Measurements from ENCODE around the gene LGALS13.

LGALS13 gene, protein sequence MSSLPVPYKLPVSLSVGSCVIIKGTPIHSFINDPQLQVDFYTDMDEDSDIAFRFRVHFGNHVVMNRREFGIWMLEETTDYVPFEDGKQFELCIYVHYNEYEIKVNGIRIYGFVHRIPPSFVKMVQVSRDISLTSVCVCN

DNA sequence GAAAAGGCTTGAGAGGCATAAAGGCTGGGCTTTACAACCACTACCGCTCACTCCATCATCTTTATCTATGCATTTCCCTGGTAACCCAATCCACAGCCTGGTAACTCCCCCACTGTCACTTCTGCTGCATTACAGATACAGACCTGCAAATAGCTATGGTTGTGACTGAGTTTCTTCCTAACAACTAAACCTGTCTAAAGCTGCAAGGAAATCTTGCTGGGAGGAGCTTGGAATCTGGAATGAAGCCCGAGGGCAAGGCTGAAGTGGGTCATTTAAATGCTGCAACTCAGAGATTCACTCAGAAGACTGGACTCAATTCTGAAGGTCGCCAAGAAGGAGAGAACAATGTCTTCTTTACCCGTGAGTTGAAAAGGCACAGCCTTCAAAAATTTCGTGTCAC is at the start of gene LGALS13:
TSS of gene LGALS13 (plus strand) at position 301 of the 400 bp plus-strand sequence. CDS start at position 346, 45 bp downstream.
- no peak for DNase-seq (ENCODE audit: low read depth in 1 of 2, low spot score in 1 of 2)

DNA sequence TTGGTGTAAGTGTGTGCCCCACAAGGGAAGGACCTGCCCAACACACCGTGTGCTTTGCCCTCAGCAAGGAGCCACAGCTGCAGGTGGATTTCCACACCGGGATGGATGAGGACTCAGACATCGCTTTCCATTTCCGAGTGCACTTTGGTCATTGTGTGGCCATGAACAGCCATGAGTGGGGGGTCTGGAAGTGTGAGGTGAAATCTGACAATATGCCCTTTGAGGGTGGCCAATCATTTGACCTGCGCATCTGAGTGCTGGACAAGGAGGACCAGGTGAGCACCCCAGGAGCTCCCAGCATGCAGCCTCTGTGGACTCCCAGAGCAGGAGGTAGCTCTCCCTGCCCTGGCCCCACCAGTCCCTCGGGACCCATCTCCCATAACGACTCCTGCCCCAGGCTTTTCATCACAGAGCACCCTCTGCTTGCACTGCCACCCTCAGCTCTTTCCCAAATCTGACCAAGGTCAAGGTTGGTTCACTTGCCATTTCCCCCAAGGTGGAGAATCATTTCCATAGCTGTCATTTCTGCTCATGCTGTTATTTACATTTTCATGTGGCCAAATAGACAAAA is 49.2 kb upstream of the LGALS13 start:
- no peak for DNase-seq (ENCODE audit: low read depth in 1 of 2, low spot score in 1 of 2)

DNA sequence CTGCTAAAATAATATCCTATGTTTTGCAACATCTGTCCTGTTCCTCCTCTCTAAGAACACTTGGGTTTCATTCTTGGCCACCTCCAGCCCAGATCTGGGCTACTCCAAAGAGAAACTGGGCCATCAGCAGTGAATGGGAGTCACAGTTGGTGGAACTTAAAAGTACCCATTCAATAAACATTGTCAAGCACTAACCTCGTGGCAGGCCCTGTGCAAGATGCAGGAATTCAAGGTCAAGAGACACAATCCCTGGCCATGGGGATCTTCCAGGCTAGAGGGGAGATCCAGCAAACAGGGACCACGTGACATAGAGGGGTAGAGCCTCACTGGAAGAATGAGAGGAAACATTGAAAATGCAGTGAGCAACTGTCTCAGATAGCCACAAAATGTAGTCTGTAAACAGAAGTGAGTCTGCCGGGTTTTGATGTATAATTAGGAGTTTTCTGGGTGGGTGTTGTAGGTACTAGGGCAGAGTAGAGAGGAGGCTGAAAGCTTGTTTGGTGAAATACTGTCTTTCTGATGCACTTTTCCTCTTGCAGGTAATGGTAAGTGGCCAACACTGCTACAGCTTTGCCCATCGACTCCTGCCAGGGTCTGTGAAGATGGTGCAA is 47.5 kb upstream of the LGALS13 start:
- DNase-seq (ENCODE audit: low read depth in 1 of 2, low spot score in 1 of 2) = no peak

DNA sequence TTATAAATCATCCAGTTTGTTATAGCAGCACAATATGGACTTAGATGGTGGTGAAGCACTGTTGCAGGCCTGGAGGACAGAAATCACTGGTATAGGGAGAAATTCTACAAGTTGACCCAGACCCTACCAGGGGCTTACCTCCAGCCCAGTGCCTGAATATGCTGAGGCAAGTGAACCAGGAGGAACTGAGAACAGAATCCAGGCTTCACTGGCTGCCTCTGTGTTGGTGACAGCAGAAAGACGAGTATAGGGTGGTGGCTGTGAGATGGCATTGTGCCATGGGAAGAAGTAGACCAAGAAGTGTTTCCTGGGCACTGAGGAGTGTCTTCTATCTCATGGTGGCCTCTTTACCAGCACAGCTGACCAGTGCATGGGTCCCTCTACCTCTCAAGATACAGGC is 46.4 kb upstream of the LGALS13 start:
- DNase-seq (ENCODE audit: low read depth in 1 of 2, low spot score in 1 of 2) = no peak

DNA sequence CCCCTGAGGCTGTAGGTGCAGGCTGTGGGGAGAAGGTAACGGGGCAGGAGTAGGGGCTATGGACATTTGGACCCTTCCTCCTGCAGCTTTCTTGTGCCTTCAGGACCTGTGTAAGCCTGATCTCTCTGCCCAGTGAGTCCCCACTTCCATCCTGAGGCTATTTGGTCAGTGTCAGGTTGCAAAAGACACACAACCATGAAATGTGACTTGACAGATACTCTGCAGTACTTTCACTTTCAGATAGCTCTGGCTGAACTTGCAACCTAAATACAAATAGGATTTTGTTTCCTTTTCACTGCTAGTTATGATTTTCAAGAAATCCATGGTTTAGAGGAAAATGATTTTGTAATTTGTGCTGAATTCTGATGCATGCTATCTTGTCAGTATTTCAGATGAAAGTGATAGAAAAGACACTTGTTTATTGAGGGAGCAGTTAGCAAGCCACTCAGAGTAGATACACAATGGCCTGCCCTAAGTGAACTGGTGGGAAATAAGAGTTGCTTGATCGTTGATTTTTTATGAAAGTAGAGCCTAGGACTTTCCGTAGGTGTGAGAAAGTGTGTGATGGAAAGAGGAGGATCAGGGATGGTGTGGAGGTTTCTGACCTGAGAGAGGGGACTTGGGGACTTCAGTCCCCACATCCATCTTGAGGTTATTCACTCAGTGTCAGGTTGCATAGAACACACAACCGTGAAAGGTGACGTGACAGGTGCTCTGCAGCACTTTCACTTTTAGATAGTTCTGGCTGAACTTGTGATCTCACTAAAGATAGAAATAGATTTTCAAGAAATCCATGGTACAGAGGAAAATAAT is 44.3 kb upstream of the LGALS13 start:
- no peak for DNase-seq (ENCODE audit: low read depth in 1 of 2, low spot score in 1 of 2)

DNA sequence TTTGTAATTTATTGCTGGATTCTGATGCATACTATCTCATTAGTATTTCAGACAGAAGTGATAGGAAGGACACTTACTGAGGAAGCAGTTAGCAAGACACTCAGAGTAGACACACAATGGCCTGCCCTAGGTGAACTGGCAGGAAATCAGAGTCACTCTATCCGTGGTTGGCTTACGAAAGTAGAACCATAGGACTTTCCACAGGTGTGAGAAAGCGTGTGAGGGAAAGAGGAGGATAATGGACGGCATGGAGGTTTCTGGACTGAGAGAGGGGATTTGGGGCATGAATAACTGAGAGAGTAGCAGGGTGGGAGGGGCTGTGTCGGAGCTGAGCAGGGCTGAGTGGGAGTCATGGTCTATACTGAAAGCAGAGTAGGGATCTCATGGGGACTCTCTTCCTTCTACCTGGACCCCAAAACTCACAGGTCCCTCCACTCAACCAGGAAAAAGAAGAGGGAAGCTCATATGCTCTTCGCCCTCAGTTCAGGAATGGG is 43.7 kb upstream of the LGALS13 start:
- DNase-seq (ENCODE audit: low read depth in 1 of 2, low spot score in 1 of 2) = no peak

DNA sequence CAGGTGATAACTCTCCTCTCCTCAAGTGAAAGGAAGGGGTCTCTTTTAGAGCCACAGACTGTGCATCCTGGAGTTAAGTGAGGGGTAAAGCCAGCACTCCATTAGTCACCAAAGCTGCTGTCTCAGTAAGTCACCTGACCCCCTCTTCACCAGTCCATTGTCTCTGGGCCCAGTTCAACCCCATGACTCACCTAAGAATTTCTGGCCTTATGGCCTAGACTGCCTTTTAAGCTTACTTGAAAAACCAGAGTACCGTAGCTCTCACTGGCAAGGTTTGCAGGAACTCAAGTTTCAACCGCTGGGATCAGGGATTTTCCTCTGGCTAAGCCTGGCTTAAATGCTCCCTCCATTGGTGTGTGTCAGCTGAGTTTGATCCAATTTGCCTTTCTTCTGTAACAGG is 38.9 kb upstream of the LGALS13 start:
- DNase-seq (ENCODE audit: low read depth in 1 of 2, low spot score in 1 of 2) = no peak

DNA sequence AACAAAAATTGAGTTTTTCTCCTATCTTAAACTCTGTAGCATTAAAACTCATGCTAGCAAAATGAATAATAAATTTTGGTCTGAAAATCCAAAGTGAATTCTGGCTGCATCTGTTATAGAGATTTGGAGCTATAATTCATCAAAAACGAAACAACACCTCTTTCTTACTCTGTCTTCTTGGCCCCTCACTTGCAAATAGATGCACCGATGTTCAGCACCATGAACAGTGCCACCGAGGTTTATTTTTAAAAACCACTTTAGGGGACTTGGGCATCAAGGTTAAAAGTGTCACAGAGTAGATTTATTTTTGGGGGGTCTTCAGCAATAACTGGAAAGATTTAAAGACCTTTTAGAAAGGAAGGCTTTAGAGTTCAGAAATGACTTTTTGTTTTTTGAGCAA is 36.3 kb upstream of the LGALS13 start:
- no peak for DNase-seq (ENCODE audit: low read depth in 1 of 2, low spot score in 1 of 2)

DNA sequence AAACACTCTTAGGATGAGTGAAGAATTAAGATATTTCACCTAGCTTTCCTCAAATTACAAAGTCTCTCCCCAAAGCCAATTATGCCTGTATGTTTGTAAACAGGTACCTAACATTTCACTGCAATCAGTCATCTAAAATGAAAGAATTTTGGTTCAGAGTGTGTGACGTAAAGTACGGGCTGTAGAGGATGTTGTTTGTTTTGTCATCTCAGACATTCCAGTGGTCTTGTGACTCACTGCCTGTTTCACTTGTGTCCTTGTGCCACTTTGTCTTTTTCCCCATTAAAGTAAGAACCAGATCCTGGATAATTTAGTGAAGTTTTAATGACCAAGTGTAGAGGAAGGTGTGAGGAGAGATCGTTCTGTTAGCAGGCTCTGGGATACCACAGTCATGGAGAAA is 33.7 kb upstream of the LGALS13 start:
- no peak for DNase-seq (ENCODE audit: low read depth in 1 of 2, low spot score in 1 of 2)

DNA sequence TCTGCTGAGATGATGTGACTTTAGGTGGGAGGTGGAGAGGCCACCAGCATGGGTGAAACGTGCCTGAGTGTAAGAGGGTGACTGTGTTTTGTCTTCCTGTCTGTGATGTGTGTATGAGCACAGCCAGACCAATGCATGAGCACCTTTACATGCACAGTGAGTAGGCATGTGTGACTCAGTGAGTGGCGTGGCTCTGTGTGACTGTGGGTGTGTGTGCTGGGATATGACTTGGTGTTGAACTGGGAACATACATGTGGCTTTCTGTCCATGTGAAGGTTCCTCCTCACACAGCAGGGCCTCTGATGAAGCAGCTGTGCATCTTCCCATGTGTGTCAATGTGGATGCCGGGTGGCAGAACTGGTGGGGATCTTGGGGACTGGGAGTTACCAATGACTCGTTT is 19.9 kb upstream of the LGALS13 start:
- no peak for DNase-seq (ENCODE audit: low read depth in 1 of 2, low spot score in 1 of 2)

DNA sequence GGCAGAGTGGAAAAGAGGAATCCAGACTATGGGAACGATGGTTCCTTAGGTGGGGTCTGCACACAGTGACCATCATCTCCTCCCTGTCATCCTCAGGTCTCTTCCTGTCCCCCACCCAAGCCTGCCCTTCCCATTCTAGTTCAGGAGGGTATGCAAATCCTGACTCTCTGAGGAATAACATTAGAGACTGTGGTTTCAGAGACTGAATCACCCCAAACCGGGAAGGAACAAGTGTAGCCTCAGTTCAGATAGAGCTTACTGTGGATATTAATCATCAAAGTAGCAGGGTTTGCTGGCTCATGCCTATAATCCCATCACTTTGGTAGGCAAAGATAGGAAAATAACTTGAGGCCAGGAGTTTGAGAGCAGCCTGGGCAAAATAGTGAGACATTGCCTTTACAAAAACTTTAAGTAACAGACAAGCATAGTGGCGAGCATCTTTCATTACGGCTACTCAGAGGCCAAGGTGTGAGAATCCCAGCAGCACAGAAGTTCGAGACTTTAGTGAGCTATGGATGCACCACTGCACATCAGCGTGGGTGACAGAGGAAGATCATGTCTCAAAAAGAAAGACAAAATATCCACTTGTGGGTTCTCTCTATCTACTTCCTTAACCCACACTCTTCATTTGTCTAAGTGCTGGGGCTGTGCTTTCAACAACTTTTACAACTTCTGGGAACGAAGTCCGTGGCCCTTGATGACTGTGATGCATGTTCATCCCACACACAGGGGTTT is 19.3 kb upstream of the LGALS13 start:
- DNase-seq (ENCODE audit: low read depth in 1 of 2, low spot score in 1 of 2) = no peak

DNA sequence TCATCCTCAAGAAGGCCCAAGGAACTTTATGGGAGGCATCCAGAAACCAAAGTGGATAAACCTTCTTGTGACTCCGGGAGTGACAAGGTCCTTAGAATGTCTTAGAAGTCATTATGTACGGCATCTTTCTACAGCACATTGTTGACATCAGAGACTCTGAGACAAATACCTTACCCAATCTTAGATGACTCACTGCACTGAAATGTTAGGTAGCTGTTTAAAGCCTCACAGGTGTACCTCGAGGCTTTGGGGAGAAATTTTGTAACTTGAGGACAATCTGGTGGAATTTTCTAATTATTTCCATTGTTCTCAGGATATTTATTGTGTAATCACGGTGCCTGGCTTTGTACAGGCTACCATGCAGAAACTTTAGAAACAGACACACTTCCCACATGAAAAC is 14.8 kb upstream of the LGALS13 start:
- DNase-seq (ENCODE audit: low read depth in 1 of 2, low spot score in 1 of 2) = no peak

DNA sequence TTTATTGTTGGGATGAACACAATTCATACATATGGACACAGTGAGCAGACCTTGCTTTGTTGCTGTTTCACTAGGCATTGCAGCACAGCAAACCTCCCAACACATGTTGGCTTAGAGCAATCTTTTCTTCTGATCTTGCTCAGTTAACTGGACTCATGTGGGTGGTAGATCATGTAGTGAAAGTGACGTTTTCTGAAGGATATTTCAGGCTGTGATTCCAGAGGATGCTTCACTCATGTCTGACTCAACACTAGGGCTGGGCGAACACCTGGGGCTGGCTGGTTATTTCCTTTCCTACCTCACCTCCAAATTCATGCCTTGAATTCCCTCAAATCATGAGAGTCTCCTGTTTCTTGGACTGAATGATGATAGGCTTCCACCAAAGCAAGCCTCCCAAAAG is 14.3 kb upstream of the LGALS13 start:
- no peak for DNase-seq (ENCODE audit: low read depth in 1 of 2, low spot score in 1 of 2)

DNA sequence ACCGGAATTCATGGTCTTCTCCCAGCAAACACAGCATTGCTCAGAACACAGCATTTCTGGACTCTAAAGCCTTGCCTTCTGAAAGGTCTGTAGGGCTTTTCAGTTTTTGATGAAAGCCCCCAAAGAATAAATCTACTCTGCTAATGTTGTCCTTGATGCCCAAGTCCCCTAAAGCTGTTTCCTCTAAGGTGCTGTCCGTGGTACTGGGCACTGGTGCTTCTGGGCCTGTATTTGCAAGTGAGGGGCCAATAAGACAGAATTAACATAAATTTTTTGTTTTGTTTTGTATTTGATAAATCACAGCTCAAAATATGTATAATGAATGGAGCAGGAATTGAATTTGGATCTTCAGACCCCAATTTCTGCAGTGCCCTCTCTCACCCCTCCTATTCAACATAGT is 12.1 kb upstream of the LGALS13 start:
- no peak for DNase-seq (ENCODE audit: low read depth in 1 of 2, low spot score in 1 of 2)

DNA sequence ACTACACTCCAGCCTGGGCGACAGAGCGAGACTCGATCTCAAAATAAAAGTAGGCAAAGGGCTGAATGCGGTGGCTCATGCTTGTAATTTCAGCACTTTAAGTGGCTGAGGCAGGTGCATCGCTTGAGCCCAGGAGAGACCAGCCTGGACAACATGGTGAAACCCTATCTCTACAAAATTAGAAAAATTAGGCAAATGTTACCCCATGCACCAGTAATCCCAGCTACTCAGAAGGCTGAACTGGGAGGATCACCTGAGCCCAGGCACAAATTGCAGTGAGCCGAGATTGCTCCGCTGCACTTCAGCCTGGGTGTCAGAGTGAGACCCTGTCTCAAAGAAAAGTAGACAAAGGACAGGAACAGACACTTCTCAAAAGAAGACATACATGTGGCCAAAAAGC is 9.9 kb upstream of the LGALS13 start:
- DNase-seq (ENCODE audit: low read depth in 1 of 2, low spot score in 1 of 2) = no peak

DNA sequence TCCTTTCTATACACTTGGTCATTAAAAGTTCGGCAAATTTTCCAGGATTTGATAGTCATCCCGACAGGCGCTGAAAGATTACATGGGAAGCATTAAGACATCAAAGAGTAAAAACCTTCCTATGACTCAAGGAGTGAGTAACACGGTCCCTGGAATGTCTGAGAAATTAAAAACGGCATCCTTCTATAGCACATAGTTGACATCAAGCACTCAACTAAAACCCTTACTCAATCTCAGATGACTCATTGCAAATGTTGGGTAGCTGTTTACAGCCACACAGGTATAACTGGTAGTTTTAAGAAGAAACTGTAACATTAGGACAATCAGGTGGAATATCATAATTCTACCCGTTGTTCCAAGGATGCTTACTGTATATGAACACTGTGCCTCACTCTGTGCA is 6.4 kb upstream of the LGALS13 start:
- no peak for DNase-seq (ENCODE audit: low read depth in 1 of 2, low spot score in 1 of 2)

DNA sequence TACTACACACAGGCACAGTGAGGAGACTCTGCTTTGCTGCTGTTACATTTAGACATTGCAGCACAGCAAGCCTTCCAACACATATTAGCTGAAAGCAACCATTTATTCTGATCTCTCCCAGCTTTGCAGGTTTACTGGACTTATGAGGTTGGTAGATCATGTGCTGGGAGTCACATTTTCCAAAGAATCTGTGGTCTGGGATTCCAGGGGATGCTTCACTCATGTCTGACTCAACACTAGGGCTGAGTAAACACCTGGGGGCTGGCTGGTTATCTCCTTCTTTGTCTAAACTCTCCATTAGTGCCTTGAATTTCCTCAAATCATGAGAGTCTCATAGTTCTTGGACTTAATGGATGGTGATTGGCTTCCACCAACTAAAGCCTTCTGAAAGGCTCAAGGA is 5.4 kb upstream of the LGALS13 start:
- DNase-seq (ENCODE audit: low read depth in 1 of 2, low spot score in 1 of 2) = no peak

DNA sequence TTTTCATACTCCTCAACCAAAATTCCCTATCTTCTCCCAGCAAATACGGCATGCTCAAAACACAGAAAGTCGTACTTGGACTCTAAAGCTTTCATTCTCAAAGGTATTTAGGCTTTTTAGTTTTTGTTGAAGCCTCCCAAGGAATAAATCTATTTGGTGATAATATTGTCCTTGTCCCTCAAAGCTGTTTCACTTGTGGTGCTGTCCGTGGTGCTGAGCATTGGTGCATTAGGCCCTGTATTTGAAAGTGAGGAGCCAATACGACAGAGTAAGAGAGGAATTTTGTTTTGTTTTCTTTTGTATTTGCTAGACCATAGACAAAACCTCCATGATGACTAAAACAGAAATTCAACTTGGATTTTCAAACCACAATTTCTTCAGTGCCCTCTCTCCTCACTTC is 3.2 kb upstream of the LGALS13 start:
- DNase-seq (ENCODE audit: low read depth in 1 of 2, low spot score in 1 of 2) = no peak

DNA sequence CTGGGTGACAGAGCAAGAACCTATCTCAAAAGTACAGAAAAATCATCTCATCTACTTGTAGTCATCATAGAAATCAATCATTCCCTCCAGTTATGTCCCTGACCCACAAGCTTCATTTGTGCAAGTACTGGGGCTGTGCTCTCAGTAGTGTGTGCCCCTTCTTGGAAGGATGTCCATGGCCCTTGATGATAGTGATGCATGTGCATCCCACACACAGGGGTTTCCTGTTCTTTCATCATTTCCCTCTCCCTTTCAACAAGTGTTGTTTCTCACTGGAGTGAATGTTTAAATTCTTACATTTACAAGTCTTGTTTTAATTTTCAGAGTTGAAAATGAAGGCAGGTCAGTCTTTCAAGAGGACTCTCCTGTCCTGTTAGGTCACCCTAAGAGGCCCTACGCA is 1.5 kb downstream of the LGALS13 start:
- DNase-seq (ENCODE audit: low read depth in 1 of 2, low spot score in 1 of 2) = no peak

DNA sequence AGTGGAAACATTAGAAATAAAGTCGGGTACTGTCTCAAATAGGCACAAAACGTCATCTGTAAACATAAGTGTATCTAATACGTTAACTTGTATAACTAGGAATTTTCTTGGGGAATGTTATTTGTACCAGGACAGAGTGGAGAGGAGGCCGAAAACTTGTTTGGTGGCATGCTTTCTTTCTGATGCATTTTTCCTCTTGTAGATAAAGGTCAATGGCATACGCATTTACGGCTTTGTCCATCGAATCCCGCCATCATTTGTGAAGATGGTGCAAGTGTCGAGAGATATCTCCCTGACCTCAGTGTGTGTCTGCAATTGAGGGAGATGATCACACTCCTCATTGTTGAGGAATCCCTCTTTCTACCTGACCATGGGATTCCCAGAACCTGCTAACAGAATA is 4.7 kb downstream of the LGALS13 start:
- DNase-seq (ENCODE audit: low read depth in 1 of 2, low spot score in 1 of 2) = no peak

DNA sequence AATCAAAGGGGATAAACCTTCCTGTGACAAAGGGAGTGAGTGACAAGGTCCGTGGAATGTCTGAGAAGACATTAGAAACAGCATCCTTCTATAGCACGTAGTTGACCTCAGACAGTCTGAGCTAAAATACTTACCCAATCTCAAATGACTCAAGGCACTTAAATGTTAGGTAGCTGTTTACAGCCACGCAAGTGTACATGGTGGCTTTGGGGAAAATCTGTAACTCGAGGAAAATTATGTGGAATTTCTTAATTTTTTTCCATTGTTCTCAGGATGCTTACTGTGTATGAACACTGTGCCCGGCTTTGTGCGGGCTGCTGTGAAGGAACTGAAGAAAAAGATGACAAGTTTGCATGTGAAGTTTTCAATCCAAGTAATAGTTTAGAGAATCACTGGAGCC is 5.2 kb downstream of the LGALS13 start:
- no peak for DNase-seq (ENCODE audit: low read depth in 1 of 2, low spot score in 1 of 2)

Data from activated CD4-positive, alpha-beta T cell treated with anti-CD3 and anti-CD28 coated beads, Interleukin-2, amount 50 U/mL, for 24 hours (primary cell).